ENCODE data around the gene CPNE7. TPM values are rescaled to one million over a fixed set of nuclear protein-coding genes. Genes with fewer than 3 reads are reported as not detected.

The CPNE7 gene
- total RNA-seq, 4 donors from 2014 or later = 0.19 to 2.4 (median 1.1) TPM; not detected in 1

DNA sequence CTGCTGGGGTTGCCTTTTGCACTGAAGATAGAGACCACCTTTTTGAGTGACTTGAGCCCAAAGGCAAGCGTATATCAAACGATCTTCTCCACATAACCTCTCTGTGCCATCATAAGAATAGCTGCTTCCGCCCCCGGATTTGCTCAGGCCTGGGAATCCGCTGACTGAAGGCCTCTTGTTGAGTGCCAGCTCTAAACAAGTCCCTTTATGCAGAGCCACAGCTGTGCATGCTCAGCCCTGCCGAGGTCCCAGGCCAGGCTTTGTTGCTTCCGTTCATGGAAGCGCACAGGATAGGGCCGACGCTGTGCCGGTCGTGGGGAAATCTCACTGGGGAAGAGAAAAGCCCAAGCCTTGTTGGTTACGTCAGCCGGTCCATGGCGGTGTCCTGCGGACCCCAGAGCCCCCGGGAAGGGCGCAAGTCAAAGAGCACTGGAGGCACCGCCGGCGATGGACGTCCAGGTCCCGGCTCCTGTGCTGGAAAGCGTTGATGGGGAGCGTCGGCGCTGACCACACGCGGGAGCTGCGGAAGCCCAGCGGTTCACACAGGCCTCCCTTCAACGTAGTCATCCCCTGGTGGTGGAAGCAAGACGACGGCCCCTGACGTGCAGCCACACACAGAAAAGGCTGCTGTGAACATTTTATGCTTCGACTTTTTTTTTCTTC, 38.5 kb upstream of the CPNE7 start:
- DNase-seq (ENCODE audit: low spot score) = no peak
- TF ChIP-seq, protein P1, sequence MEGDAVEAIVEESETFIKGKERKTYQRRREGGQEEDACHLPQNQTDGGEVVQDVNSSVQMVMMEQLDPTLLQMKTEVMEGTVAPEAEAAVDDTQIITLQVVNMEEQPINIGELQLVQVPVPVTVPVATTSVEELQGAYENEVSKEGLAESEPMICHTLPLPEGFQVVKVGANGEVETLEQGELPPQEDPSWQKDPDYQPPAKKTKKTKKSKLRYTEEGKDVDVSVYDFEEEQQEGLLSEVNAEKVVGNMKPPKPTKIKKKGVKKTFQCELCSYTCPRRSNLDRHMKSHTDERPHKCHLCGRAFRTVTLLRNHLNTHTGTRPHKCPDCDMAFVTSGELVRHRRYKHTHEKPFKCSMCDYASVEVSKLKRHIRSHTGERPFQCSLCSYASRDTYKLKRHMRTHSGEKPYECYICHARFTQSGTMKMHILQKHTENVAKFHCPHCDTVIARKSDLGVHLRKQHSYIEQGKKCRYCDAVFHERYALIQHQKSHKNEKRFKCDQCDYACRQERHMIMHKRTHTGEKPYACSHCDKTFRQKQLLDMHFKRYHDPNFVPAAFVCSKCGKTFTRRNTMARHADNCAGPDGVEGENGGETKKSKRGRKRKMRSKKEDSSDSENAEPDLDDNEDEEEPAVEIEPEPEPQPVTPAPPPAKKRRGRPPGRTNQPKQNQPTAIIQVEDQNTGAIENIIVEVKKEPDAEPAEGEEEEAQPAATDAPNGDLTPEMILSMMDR (IDR thresholded peaks at IDR 0.05) = no peak
- no peak for ATAC-seq (ENCODE audit: low FRiP score)

DNA sequence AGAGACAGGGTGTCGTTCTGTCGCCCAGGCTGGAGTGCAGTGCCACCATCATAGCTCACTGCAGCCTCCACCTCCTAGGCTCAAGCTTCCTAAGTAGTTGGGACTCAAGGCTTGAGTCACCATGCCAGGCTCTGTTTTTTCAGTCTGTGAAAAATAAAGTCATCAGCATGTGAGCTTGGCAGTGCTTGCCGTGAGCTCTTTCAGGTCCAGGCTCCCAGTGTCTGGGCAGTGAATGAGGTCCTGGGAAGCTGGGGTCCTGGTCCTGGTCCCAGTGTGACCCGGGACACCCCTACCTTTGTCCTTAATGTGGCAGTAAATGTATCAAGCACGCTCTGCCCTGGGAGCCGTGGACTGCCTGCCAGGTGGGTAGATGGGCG, 38.0 kb upstream of the CPNE7 start:
- TF ChIP-seq, protein P1 (IDR thresholded peaks at IDR 0.05) = no peak
- ATAC-seq (ENCODE audit: low FRiP score) (no peak), DNase-seq (ENCODE audit: low spot score) (no peak)

DNA sequence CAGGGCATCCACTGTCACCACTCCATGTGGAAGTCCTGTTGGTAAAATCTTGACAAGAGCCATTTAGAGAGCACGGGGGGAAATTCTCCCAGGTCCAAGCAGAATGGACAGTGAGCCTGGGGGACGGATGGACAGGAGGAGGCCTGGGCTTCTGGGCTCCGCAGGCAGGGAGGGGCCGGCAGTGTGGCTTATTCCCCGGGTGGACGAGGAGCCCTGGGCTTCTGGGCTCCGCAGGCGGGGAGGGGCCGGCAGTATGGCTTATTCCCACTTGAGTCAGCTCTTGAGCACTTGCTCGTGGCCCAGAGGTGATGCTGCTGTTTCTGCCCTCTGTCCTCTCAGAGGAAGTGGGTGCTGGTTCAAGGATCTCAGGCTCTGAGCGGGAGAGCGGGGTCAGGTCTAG, 37.3 kb upstream of the CPNE7 start:
- no peak for DNase-seq (ENCODE audit: low spot score)
- no peak for ATAC-seq (ENCODE audit: low FRiP score)
- TF ChIP-seq, protein P1 (IDR thresholded peaks at IDR 0.05) = no peak

DNA sequence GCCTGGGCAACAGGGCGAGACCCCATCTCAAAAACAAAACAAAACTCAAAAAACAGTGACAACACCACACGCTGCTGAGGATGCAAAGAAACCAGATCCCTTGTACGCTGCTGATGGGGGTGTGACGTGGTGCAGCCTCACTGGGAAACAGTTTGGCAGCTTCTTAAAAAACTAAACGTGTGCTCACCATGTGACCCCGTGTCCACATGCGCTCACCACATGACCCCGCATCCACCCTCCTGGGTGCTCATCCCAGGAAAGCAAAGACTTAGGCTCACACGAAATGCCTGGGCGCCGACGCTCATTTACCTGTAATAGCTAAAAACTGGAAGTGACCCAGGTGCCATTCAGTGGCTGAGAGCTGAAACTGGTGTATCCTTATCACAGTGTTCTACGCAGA, 35.0 kb upstream of the CPNE7 start:
- ATAC-seq (ENCODE audit: low FRiP score) = no peak
- TF ChIP-seq, protein P1 (IDR thresholded peaks at IDR 0.05) = no peak

DNA sequence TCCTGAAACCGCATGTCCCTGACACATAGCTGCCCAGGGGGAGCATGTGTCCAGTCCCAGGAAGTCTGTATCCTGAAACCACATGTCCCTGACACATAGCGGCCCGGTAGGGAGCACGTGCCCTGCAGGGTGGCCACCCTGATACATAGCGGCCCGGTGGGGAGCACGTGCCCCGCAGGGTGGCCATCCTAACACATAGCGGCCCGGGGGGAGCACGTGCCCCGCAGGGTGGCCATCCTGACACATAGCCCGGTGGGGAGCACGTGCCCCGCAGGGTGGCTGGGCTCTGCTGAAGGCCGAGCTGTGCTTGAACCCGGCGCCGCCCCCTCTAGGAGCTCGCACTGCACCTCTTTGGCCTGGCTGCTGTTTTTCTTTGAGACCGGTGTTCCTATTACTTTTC, 33.8 kb upstream of the CPNE7 start:
- TF ChIP-seq, protein P1 (IDR thresholded peaks at IDR 0.05) = no peak
- no peak for ATAC-seq (ENCODE audit: low FRiP score)
- no peak for DNase-seq (ENCODE audit: low spot score)

More for the DNA sequence above, 35.0 kb upstream of the CPNE7 start:
- DNase-seq (ENCODE audit: low spot score) = no peak

GRCh38 chr16:89544113-89544512, 31.4 kb upstream of the CPNE7 start:
- TF ChIP-seq, protein P1 (IDR thresholded peaks at IDR 0.05) = no peak
- DNase-seq (ENCODE audit: low spot score) (no peak), ATAC-seq (ENCODE audit: low FRiP score) (no peak)

DNA sequence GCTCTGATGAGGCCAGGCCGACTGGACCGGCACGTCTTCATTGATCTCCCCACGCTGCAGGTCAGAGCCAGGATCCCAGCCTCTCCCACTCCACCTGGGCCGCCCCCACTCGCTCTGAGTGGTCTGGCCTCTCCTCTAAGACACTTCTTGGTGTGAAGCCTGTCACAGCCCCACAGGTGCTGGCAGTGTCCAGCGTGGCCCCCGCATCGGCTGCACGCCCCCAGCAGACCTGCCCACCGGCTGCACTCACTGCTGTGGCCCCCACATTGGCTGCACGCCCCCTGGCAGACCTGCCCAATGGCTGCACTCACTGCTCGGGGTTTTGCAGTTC, 30.9 kb upstream of the CPNE7 start:
- ATAC-seq (ENCODE audit: low FRiP score) (no peak), DNase-seq (ENCODE audit: low spot score) (no peak)
- TF ChIP-seq, protein P1 (IDR thresholded peaks at IDR 0.05) = no peak
